Esophagus muscularis mucosa (tissue), 4 donors: ENCODE measurements around the gene CYB5A.
"Not testable (repeated sequence)": the region's sequence is repeated elsewhere in the genome, so short reads cannot be mapped to it uniquely, and the experiment has no call there.

Source experiments
- CTCF ChIP-seq, 3 experiments: fragments of 200-600 bp in 2 of 3; fragments of 450-650 bp in 1 of 3; sonication (generic) in 2 of 3; IDR thresholded peaks; one replicate each; pipeline ENCODE4 v1.5.1; 2017 to 2019; ENCODE audit warnings: antibody characterized with exemption in 3 of 3, mild to moderate bottlenecking in 2 of 3, moderate library complexity in 1 of 3
- EP300 ChIP-seq: sonication (generic); formaldehyde crosslinking; IDR thresholded peaks from one replicate; pipeline ENCODE4 v1.6.1; 2017; ENCODE audit warnings: antibody characterized with exemption
- POLR2A ChIP-seq: fragments of 450-650 bp; IDR thresholded peaks from one replicate; pipeline ENCODE4 v1.6.1; 2017; ENCODE audit warnings: antibody characterized with exemption, moderate library complexity, mild to moderate bottlenecking, low read depth
- POLR2AphosphoS5 ChIP-seq, 2 donors: sonication (generic); formaldehyde crosslinking; IDR thresholded peaks; one replicate each; pipeline ENCODE4 v1.6.1; 2017; ENCODE audit warnings: antibody characterized with exemption in 2 of 2

GRCh38 chr18:74292982-74293381 is 1.2 kb upstream of the CYB5A start:
- TF ChIP-seq CTCF (IDR thresholded peaks at IDR 0.05); POLR2A; EP300; POLR2AphosphoS5 (IDR thresholded peaks at IDR 0.05): not testable (repeated sequence)
